Adrenal gland (tissue), 5 donors: Measurements from ENCODE around the gene CLTC.

Experiments used
- CTCF ChIP-seq, 6 experiments: fragments of 450-650 bp in 4 of 6; fragments of 200-600 bp in 2 of 6; sonication (generic) in 1 of 6; IDR thresholded peaks; 1 replicate in 5 of 6; 2 replicates in 1 of 6; pipeline versions ENCODE4 v1.5.1 to v1.8.0; 2016 to 2021; ENCODE audit warnings: antibody characterized with exemption in 6 of 6, mild to moderate bottlenecking in 2 of 6, moderate library complexity in 1 of 6
- POLR2A ChIP-seq, 2 donors: fragments of 450-650 bp; IDR thresholded peaks; one replicate each; pipeline ENCODE4 v1.6.1; 2017; ENCODE audit warnings: antibody characterized with exemption in 2 of 2, mild to moderate bottlenecking in 2 of 2, moderate library complexity in 1 of 2
- donor health status: DM: no; HTN: no; CAD: no.

DNA sequence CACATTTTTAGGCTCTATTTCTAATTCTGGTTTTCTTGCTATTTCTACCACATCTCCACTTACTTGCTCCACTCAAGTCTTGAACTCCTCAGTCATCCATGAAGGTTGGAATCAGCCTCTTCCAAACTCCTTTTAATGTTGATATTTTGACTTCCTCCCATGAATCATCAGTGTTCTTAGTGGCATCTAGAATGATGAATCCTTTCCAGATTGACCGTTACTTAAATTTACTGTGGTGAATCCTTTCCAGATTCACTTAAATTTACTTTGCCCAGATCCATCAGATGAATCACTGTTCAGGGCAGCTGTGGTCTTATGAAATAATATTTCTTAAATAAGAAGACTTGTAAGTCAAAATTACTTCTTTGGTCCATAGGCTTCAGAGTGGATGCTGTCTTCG lies 32.4 kb downstream of the CLTC start:
- no peak for TF ChIP-seq CTCF (IDR thresholded peaks at IDR 0.05)
- TF ChIP-seq POLR2A (IDR thresholded peaks at IDR 0.05): no peak
